Adipocyte (in vitro differentiated cells): ENCODE data around the gene SRGAP1.
A peak's percentile ranks its signal among the peaks of the same experiment; 100 is the strongest.

ENCODE experiments used
- DNase-seq: peaks from one replicate; pipeline ENCODE4 v3.0.0-alpha.2; 2015; ENCODE audit warnings: low read depth
- H3K27me3 ChIP-seq: replicated peaks from 2 replicates; pipeline ENCODE4 v1.7.0; 2013; ENCODE audit warnings: mild to moderate bottlenecking, low read length, moderate library complexity; ENCODE audit not compliant: control insufficient read depth, insufficient read depth
- H3K36me3 ChIP-seq: 2 replicates; pipeline ENCODE4 v1.7.0; 2013; ENCODE audit warnings: low read length, mild to moderate bottlenecking, moderate library complexity; ENCODE audit not compliant: control insufficient read depth, insufficient read depth, severe bottlenecking
- H3K4me1 ChIP-seq: 2 replicates; pipeline ENCODE4 v1.7.0; 2013; ENCODE audit warnings: mild to moderate bottlenecking, low read length, moderate library complexity; ENCODE audit not compliant: control insufficient read depth, insufficient read depth
- H3K4me3 ChIP-seq: 2 replicates; pipeline ENCODE4 v1.7.0; 2013; ENCODE audit warnings: mild to moderate bottlenecking, low read length, moderate library complexity
- H3K9ac ChIP-seq: 2 replicates; pipeline ENCODE4 v1.7.0; 2013; ENCODE audit warnings: mild to moderate bottlenecking, low read length, moderate library complexity
- H3K9me3 ChIP-seq: 2 replicates; pipeline ENCODE4 v1.7.0; 2013; ENCODE audit warnings: mild to moderate bottlenecking, low read length, moderate library complexity; ENCODE audit not compliant: control insufficient read depth

SRGAP1 gene

GRCh38 chr12:64092507-64093196 is 248.2 kb downstream of the SRGAP1 start:
- Histone ChIP-seq H3K4me3 (no peak overlapping the region), H3K27me3 (no peaks in the 10 kb centered on the region), H3K36me3 (peaks cover 20% of the 10 kb centered on the region), H3K4me1 (peaks cover 37% of the 10 kb centered on the region), H3K9ac (no peak overlapping the region), H3K9me3 (no peaks in the 10 kb centered on the region)
- DNase-seq, result no peak

GRCh38 chr12:64093689-64094088 is 249.2 kb downstream of the SRGAP1 start:
- Histone ChIP-seq H3K27me3 (no peaks in the 10 kb centered on the region), H3K4me1 (peaks cover 30% of the 10 kb centered on the region), H3K36me3 (peaks cover 26% of the 10 kb centered on the region), H3K4me3 (no peak overlapping the region), H3K9me3 (no peaks in the 10 kb centered on the region), H3K9ac (no peak overlapping the region)
- DNase-seq, result no peak

GRCh38 chr12:64097366-64098105 is 253.0 kb downstream of the SRGAP1 start:
- H3K36me3 ChIP-seq, result peaks cover 17% of the 10 kb centered on the region

DNA sequence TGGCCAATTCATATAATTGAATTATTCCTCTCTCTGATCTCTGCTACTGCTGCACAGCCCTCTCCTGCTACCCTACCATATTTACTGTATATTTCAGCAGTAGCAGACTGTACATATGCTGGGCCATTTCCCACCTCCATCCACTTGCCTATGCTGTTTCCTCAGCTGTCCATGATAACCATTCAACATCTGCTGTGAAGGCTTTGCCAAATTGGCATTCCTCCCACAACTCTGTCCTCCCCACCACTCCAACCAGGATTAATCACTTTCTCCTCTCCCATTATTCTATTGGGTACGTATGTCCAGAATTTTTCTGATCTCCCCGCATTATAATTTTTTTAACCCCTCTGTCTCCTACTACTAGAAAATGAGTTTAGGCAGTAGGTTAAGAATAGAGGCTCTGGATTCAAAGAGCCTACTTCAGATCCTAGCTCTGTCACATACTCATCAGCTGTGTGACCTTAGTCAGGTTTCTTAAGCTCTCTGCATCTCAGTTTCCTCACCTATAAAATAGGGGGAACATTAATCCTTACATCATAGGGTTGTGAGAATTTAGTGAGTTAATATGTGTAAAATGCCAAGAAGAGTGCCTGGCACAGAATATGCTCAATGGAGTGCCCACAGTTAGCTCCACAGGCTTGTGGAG is 254.3 kb downstream of the SRGAP1 start:
- Histone ChIP-seq H3K4me1 (peaks cover 53% of the 10 kb centered on the region), H3K27me3 (no peaks in the 10 kb centered on the region), H3K9me3 (no peaks in the 10 kb centered on the region), H3K36me3 (peaks cover 17% of the 10 kb centered on the region), H3K4me3 (peak overlapping the region; percentile 15), H3K9ac (no peak overlapping the region)
- no peak for DNase-seq

More at GRCh38 chr12:64097366-64098105, 253.0 kb downstream of the SRGAP1 start:
- Histone ChIP-seq H3K27me3 (no peaks in the 10 kb centered on the region), H3K9me3 (no peaks in the 10 kb centered on the region), H3K4me3 (no peak overlapping the region), H3K4me1 (peaks cover 50% of the 10 kb centered on the region), H3K9ac (no peak overlapping the region)
- DNase-seq, result no peak

- peak; percentile 79 for DNase-seq
- Histone ChIP-seq H3K9me3 (no peaks in the 10 kb centered on the region), H3K9ac (no peak overlapping the region), H3K27me3 (no peaks in the 10 kb centered on the region), H3K4me3 (peak overlapping the region; percentile 15), H3K4me1 (peaks cover 59% of the 10 kb centered on the region), H3K36me3 (peaks cover 17% of the 10 kb centered on the region)
Observed at GRCh38 chr12:64099397-64099796, 254.9 kb downstream of the SRGAP1 start.

GRCh38 chr12:64102339-64102738 is 257.8 kb downstream of the SRGAP1 start:
- DNase-seq, result no peak
- Histone ChIP-seq H3K9ac (no peak overlapping the region), H3K36me3 (peaks cover 11% of the 10 kb centered on the region), H3K27me3 (no peaks in the 10 kb centered on the region), H3K9me3 (no peaks in the 10 kb centered on the region), H3K4me3 (no peak overlapping the region), H3K4me1 (peaks cover 56% of the 10 kb centered on the region)

DNA sequence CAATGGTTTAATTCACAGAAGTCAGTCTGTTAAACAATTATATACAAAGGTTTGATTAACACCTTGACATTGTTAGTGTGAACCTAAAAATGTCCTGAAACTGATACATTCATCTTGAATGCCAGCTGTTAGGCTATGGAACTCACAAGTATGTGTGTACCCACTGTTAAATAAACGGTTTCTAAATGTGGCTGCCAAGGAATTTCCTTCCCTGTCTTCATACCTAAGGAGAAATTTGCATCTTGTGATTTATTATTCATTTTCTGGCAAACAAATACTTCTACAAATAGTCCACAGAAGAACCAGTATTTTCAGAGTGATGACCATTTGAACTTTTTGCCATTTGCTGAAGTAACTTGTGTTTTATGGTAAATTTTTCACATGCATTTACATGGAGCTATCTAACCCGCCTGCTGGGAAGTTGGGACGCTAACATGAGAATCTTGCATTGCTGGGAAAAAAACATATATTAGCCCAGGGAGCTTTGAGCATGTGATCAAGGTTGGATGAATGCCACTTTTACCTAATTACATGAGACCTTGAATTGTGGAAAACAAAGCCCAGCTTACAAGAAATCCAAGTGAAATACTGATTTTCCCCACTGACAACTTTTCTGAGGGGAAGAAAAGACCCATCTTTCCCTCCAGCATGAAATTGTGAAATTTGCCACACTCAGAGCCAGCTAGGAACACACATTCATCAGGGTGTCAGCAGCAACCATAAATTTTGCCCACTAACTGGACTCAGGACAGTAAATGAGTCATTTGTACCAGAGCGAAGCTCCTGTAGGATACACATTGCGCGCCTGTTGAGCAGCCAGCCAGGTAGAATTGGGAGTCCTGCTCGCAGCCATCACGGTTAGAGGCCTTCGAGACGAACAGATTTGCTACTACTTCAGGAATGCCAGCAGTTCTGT is 259.6 kb downstream of the SRGAP1 start:
- Histone ChIP-seq H3K27me3 (no peaks in the 10 kb centered on the region), H3K9me3 (no peaks in the 10 kb centered on the region), H3K4me1 (peaks cover 48% of the 10 kb centered on the region), H3K36me3 (peaks cover 10% of the 10 kb centered on the region), H3K4me3 (peak overlapping the region; percentile 5), H3K9ac (no peak overlapping the region)
- DNase-seq, result peak; percentile 27

DNA sequence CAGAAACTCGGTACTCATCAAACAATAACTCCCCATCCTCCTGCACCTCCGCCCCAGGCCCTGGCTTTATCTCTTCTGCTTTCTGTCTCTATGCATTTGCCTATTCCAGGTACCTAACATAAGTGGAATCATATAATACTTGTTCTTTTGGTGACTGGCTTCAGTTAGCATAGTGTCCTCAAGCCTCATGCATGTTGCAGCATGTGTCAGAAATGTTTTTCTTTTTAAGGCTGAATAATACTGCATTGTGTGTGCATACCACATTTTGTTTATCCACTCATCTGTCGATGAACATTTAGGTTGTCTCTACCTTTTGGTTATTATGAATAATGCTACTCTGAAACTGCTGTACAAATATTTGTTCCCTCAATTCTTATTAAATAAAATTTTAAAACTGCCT is 260.5 kb downstream of the SRGAP1 start:
- H3K4me1 ChIP-seq, result peaks cover 38% of the 10 kb centered on the region
- no peak overlapping the region for H3K9ac ChIP-seq
- no peaks in the 10 kb centered on the region for H3K9me3 ChIP-seq
- DNase-seq, result no peak
- H3K27me3 ChIP-seq, result no peaks in the 10 kb centered on the region
- H3K4me3 ChIP-seq, result no peak overlapping the region
- H3K36me3 ChIP-seq, result peaks cover 20% of the 10 kb centered on the region

GRCh38 chr12:64107776-64108175 is 263.3 kb downstream of the SRGAP1 start:
- Histone ChIP-seq H3K27me3 (no peaks in the 10 kb centered on the region), H3K4me1 (peaks cover 25% of the 10 kb centered on the region), H3K36me3 (peaks cover 46% of the 10 kb centered on the region), H3K4me3 (no peak overlapping the region), H3K9me3 (no peaks in the 10 kb centered on the region), H3K9ac (no peak overlapping the region)
- no peak for DNase-seq

DNA sequence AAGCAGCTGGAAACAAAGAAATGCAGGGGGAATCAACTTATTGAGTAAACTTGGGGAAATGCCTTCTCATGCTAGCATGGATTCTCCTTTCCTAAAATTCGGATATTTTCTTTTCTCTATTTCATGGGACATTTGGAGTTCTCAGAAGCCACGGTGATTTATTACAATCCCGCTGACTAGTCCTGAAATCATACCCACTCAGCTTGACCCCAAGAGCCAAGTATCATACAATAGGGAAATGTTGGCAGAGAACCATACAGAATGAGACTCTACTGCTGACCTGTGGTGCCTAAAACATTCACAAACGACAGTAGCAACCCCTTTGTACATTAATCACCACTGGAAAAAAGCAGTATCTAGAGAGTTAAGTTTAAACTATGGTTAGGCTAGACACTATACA is 265.2 kb downstream of the SRGAP1 start:
- H3K9ac ChIP-seq, result no peak overlapping the region
- H3K36me3 ChIP-seq, result peaks cover 58% of the 10 kb centered on the region
- H3K4me1 ChIP-seq, result peaks cover 12% of the 10 kb centered on the region
- no peaks in the 10 kb centered on the region for H3K9me3 ChIP-seq
- H3K4me3 ChIP-seq, result no peak overlapping the region
- DNase-seq, result no peak
- H3K27me3 ChIP-seq, result no peaks in the 10 kb centered on the region
